ENCODE measurements around the gene PDAP1. TPM values are rescaled to one million over a fixed set of nuclear protein-coding genes. Genes with fewer than 3 reads are reported as not detected.

Gene PDAP1
- total and polyA plus RNA-seq, 2 of the 13 experiments (the other 11 are each of a cell fraction or from before 2014, with no cell fraction given), result 13.0 to 100 TPM

DNA sequence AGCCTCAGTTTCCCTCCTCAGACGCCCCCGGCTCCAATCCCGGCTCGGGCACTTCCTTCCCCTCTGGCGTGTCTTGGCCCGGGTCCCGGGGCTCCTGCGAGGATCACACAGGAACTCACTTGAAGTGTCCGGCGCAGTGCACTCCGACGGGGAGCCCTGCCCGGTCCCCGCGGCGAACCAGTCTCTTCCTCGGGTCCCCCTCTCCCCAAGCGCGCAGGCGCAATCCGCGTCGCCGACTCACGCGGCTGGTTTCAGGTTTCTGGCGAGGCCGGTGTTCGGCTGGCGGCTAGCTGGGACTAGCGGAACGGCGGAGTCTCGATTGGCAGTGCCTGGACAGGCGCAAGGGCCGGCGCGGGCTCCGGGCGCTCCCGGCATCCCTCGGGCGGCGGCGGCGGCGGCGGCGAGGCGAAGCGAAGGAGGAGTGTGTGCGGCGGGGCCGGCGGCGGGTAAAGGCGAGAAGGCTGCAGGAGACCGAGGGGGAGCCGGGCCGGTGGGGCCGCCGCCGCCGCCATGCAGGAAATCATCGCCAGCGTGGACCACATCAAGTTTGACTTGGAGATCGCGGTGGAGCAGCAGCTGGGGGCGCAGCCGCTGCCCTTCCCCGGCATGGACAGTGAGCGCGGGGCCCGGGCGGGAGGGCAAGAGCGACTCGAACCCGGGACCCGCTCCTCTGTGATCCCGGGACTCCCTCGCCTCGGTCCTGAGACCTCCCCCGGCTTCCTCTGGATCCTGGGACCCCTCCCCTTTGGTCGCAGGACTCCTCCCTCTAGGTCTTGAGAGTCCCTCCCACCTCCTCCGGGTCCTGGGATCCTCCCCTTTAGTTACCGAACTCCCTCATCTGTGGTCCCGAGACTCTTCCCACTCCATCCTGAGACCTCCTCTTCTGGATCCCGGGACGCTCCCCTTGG is 30.4 kb upstream of the PDAP1 start, which contains the start of the genes CPSF4 and PTCD1 (continued):
- TF ChIP-seq, protein P1, sequence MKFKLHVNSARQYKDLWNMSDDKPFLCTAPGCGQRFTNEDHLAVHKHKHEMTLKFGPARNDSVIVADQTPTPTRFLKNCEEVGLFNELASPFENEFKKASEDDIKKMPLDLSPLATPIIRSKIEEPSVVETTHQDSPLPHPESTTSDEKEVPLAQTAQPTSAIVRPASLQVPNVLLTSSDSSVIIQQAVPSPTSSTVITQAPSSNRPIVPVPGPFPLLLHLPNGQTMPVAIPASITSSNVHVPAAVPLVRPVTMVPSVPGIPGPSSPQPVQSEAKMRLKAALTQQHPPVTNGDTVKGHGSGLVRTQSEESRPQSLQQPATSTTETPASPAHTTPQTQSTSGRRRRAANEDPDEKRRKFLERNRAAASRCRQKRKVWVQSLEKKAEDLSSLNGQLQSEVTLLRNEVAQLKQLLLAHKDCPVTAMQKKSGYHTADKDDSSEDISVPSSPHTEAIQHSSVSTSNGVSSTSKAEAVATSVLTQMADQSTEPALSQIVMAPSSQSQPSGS (CRISPR knock-in tag; IDR thresholded peaks at IDR 0.05), result peak; percentile 75; the same call in 1 of the 2 replicates
- TF ChIP-seq, protein P2, sequence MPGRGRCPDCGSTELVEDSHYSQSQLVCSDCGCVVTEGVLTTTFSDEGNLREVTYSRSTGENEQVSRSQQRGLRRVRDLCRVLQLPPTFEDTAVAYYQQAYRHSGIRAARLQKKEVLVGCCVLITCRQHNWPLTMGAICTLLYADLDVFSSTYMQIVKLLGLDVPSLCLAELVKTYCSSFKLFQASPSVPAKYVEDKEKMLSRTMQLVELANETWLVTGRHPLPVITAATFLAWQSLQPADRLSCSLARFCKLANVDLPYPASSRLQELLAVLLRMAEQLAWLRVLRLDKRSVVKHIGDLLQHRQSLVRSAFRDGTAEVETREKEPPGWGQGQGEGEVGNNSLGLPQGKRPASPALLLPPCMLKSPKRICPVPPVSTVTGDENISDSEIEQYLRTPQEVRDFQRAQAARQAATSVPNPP (CRISPR knock-in tag; IDR thresholded peaks at IDR 0.05), result peak; percentile 84
- TF ChIP-seq KAT2B (IDR thresholded peaks at IDR 0.05; ENCODE audit: borderline replicate concordance, low read depth, low read length) (no peak), EED (CRISPR knock-in tag; IDR thresholded peaks at IDR 0.05) (peak; percentile 62; the same call in 1 of the 2 replicates), ATF7 (IDR thresholded peaks at IDR 0.05) (no peak), ATF7 (CRISPR knock-in tag; IDR thresholded peaks at IDR 0.05) (no peak), ZNF552 (CRISPR knock-in tag; IDR thresholded peaks at IDR 0.05; ENCODE audit: borderline replicate concordance) (0 out of 2 replicates have a peak, but pooled peaks have one; percentile 76)
- TF ChIP-seq, protein P3, sequence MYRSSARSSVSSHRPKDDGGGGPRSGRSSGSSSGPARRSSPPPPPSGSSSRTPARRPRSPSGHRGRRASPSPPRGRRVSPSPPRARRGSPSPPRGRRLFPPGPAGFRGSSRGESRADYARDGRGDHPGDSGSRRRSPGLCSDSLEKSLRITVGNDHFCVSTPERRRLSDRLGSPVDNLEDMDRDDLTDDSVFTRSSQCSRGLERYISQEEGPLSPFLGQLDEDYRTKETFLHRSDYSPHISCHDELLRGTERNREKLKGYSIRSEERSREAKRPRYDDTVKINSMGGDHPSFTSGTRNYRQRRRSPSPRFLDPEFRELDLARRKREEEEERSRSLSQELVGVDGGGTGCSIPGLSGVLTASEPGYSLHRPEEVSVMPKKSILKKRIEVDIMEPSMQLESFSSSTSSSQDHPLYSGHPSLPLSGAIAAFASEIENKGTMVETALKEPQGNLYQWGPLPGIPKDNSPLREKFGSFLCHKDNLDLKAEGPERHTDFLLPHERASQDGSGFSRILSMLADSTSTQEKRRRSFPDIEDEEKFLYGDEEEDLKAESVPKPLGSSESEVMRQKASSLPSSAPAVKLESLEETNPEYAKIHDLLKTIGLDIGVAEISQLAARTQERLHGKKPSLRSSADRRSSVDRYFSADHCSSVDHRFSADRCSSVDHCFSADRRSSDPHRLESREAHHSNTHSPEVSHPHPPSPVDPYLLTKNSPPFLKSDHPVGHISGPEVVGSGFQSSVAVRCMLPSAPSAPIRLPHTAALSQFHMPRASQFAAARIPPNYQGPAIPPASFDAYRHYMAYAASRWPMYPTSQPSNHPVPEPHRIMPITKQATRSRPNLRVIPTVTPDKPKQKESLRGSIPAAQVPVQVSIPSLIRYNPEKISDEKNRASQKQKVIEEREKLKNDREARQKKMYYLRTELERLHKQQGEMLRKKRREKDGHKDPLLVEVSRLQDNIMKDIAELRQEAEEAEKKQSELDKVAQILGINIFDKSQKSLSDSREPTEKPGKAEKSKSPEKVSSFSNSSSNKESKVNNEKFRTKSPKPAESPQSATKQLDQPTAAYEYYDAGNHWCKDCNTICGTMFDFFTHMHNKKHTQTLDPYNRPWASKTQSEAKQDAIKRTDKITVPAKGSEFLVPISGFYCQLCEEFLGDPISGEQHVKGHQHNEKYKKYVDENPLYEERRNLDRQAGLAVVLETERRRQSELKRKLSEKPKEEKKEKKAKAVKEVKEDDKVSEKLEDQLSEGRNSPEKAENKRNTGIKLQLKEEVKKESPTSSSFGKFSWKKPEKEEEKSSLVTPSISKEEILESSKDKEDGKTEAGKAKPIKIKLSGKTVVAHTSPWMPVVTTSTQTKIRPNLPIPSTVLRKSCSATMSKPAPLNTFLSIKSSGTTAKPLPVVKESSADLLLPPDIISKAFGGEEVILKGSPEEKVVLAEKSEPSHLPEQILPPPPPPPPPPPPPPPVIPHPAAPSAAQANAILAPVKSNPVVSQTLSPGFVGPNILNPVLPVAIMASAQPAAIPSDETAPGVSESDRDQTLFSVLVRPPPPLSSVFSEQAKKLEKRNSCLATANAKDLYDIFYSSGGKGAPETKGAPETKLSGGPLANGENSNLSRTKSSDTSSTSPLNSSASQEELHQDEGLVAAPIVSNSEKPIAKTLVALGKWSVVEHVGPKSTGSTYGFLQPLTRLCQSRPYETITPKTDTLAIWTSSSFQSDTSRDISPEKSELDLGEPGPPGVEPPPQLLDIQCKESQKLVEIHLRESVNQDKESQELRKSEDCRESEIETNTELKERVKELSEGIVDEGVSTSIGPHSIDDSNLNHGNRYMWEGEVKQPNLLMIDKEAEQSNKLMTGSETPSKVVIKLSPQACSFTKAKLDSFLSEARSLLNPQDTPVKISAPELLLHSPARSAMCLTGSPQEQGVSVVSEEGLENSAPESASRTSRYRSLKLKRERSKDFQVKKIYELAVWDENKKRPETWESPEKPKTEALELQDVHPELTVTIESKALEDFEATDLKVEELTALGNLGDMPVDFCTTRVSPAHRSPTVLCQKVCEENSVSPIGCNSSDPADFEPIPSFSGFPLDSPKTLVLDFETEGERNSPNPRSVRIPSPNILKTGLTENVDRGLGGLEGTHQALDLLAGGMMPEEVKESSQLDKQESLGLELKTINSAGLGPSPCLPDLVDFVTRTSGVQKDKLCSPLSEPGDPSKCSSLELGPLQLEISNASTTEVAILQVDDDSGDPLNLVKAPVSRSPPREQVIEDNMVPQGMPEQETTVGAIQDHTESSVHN (CRISPR knock-in tag; IDR thresholded peaks at IDR 0.05), result no peak
- TF ChIP-seq, protein P4, sequence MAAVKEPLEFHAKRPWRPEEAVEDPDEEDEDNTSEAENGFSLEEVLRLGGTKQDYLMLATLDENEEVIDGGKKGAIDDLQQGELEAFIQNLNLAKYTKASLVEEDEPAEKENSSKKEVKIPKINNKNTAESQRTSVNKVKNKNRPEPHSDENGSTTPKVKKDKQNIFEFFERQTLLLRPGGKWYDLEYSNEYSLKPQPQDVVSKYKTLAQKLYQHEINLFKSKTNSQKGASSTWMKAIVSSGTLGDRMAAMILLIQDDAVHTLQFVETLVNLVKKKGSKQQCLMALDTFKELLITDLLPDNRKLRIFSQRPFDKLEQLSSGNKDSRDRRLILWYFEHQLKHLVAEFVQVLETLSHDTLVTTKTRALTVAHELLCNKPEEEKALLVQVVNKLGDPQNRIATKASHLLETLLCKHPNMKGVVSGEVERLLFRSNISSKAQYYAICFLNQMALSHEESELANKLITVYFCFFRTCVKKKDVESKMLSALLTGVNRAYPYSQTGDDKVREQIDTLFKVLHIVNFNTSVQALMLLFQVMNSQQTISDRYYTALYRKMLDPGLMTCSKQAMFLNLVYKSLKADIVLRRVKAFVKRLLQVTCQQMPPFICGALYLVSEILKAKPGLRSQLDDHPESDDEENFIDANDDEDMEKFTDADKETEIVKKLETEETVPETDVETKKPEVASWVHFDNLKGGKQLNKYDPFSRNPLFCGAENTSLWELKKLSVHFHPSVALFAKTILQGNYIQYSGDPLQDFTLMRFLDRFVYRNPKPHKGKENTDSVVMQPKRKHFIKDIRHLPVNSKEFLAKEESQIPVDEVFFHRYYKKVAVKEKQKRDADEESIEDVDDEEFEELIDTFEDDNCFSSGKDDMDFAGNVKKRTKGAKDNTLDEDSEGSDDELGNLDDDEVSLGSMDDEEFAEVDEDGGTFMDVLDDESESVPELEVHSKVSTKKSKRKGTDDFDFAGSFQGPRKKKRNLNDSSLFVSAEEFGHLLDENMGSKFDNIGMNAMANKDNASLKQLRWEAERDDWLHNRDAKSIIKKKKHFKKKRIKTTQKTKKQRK (IDR thresholded peaks at IDR 0.05; ENCODE audit: low read length), result no peak
